Neural progenitor cell (in vitro differentiated cells): Measurements from ENCODE around the gene IFITM5.

Experiments used
- CTCF ChIP-seq: fragments of 200-600 bp; sonication (generic); IDR thresholded peaks from 2 replicates; pipeline ENCODE4 v1.5.1; 2017; ENCODE audit warnings: antibody characterized with exemption, mild to moderate bottlenecking
- EZH2phosphoT487 ChIP-seq: fragments of 200-600 bp; sonication (generic); IDR thresholded peaks from 2 replicates; pipeline ENCODE4 v1.6.1; 2017; ENCODE audit warnings: antibody characterized with exemption

DNA sequence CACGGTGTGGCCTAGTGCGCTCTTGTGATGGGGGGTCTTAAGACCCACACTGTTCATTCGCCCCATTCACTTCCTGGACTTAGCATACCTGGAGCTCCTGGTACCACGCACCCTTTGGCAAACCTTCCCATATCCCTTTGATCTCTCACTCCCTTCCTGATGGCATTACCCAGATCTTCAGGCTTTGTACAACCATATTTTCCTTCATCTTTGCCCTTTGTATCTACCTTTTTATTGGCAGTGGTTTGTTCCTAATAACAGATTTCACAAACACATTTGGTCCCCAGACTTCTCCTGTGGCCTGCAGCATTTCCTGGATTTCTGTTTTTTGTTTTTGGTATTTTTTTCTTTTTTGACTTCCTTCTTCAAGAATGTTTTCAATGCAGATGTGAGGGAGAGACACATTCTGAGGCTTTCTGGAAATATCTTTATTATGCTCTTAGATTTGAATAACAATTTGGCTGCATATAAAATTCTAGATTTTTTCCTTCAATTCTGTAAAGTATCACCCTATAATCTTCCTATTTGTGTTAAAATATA, 37.4 kb upstream of the IFITM5 start:
- TF ChIP-seq CTCF: no peak
- no peak for TF ChIP-seq EZH2phosphoT487
